GM23338 (cell line): ENCODE data around the gene ZNF438.

Experiments
- CREB1 ChIP-seq: fragments of 250-450 bp; sonication (Bioruptor Pico); IDR thresholded peaks from 2 replicates; pipeline ENCODE4 v1.5.0; 2020; ENCODE audit warnings: low read depth, mild to moderate bottlenecking, moderate library complexity
- CTCF ChIP-seq, 2 experiments: fragments of 200-600 bp in 1 of 2; sonication (generic) in 1 of 2; conservative IDR thresholded peaks; 2 replicates each; pipeline versions ENCODE4 v1.5.1 to v1.6.1; 2016 to 2017; ENCODE audit warnings: antibody characterized with exemption in 2 of 2, low read depth in 2 of 2, mild to moderate bottlenecking in 2 of 2, moderate library complexity in 1 of 2
- ETS1 ChIP-seq: IDR thresholded peaks from 2 replicates; pipeline ENCODE4 v1.6.1; 2016; ENCODE audit warnings: antibody characterized with exemption
- EZH2 ChIP-seq: fragments of 200-600 bp; sonication (generic); IDR thresholded peaks from one replicate; pipeline ENCODE4 v1.8.0; 2017; ENCODE audit warnings: antibody characterized with exemption, mild to moderate bottlenecking, low read depth; ENCODE audit not compliant: unreplicated experiment
- EZH2phosphoT487 ChIP-seq: fragments of 200-600 bp; sonication (generic); IDR thresholded peaks from one replicate; pipeline ENCODE4 v1.8.1; 2018; ENCODE audit warnings: antibody characterized with exemption; ENCODE audit not compliant: unreplicated experiment
- JUNB ChIP-seq: IDR thresholded peaks from one replicate; pipeline ENCODE4 v1.6.1; 2016; ENCODE audit warnings: antibody characterized with exemption; ENCODE audit not compliant: unreplicated experiment
- POLR2AphosphoS5 ChIP-seq: IDR thresholded peaks from 2 replicates; pipeline ENCODE4 v1.6.1; 2016; ENCODE audit warnings: antibody characterized with exemption, low read depth
- REST ChIP-seq: IDR thresholded peaks from one replicate; pipeline ENCODE4 v1.6.1; 2018; ENCODE audit warnings: antibody characterized with exemption; ENCODE audit not compliant: unreplicated experiment
- ZNF114 ChIP-seq: fragments of 250-450 bp; sonication (Bioruptor Pico); IDR thresholded peaks from 2 replicates; pipeline ENCODE4 v1.5.0; 2020; ENCODE audit warnings: mild to moderate bottlenecking, moderate library complexity
- ZNF462 ChIP-seq: fragments of 250-450 bp; sonication (Bioruptor Pico); IDR thresholded peaks from 2 replicates; pipeline ENCODE4 v1.5.0; 2020; ENCODE audit warnings: mild to moderate bottlenecking, moderate library complexity

- TF ChIP-seq CTCF (conservative IDR thresholded peaks at IDR 0.05; ENCODE audit: low read depth in 2 of 2) (no peak), EZH2 (no peak), POLR2AphosphoS5 (no peak), JUNB (no peak), CREB1 (CRISPR knock-in tag) (no peak), EZH2phosphoT487 (no peak), ETS1 (no peak), REST (no peak), ZNF114 (CRISPR knock-in tag) (no peak), ZNF462 (no peak)
Observed at GRCh38 chr10:30894221-30894620, 137.4 kb downstream of the ZNF438 start.
